HepG2 (cell line): ENCODE data around the gene HAUS5.
"Not testable (repeated sequence)": the region's sequence is repeated elsewhere in the genome, so short reads cannot be mapped to it uniquely, and the experiment has no call there.

Experiments
- AKAP8 ChIP-seq: sonication (generic); formaldehyde crosslinking; IDR thresholded peaks from 2 replicates; pipeline ENCODE4 v1.5.1; 2020; ENCODE audit warnings: mild to moderate bottlenecking, missing genetic modification reagents
- NBN ChIP-seq: fragments of 450-650 bp; conservative IDR thresholded peaks from 2 replicates; pipeline ENCODE4 v1.6.1; 2017
- NFE2L1 ChIP-seq: sonication (generic); formaldehyde crosslinking; IDR thresholded peaks from 2 replicates; pipeline ENCODE4 v1.4.0; 2020; ENCODE audit warnings: missing genetic modification reagents, mild to moderate bottlenecking, borderline replicate concordance
- POLR2A ChIP-seq, 2 experiments: IDR thresholded peaks; 2 replicates each; pipeline ENCODE4 v1.6.1; 2011; ENCODE audit warnings: low read depth in 2 of 2, low read length in 2 of 2, mild to moderate bottlenecking in 1 of 2, moderate library complexity in 1 of 2; ENCODE audit not compliant: insufficient read depth in 1 of 2
- POLR2AphosphoS5 ChIP-seq: IDR thresholded peaks from 2 replicates; pipeline ENCODE4 v1.6.1; 2012; ENCODE audit warnings: low read depth, low read length
- RBAK ChIP-seq: sonication (generic); formaldehyde crosslinking; IDR thresholded peaks from 2 replicates; pipeline ENCODE4 v1.5.1; 2020; ENCODE audit warnings: mild to moderate bottlenecking, missing genetic modification reagents
- REST ChIP-seq, 2 experiments: IDR thresholded peaks; 2 replicates each; pipeline ENCODE4 v1.6.1; 2011 to 2012; ENCODE audit warnings: low read length in 2 of 2, borderline replicate concordance in 1 of 2, low read depth in 1 of 2, mild to moderate bottlenecking in 1 of 2, moderate library complexity in 1 of 2
- SRY ChIP-seq: sonication (generic); formaldehyde crosslinking; IDR thresholded peaks from 2 replicates; pipeline ENCODE4 v1.8.0; 2022; ENCODE audit warnings: mild to moderate bottlenecking, missing genetic modification reagents
- TGIF2 ChIP-seq: IDR thresholded peaks from 2 replicates; pipeline ENCODE4 v1.6.1; 2016; ENCODE audit warnings: control low read depth, missing compliant biosample characterization
- USF2 ChIP-seq, 2 experiments: sonication (generic) in 1 of 2; formaldehyde crosslinking in 1 of 2; IDR thresholded peaks; 2 replicates each; pipeline versions ENCODE4 v1.5.1 to v1.6.1; 2011 to 2020; ENCODE audit warnings: borderline replicate concordance in 1 of 2, low read depth in 1 of 2, low read length in 1 of 2, mild to moderate bottlenecking in 1 of 2, missing genetic modification reagents in 1 of 2, moderate library complexity in 1 of 2
- ZBTB38 ChIP-seq: sonication (generic); formaldehyde crosslinking; IDR thresholded peaks from 2 replicates; pipeline ENCODE4 v1.5.1; 2020; ENCODE audit warnings: mild to moderate bottlenecking, missing genetic modification reagents
- ZNF264 ChIP-seq: sonication (generic); formaldehyde crosslinking; IDR thresholded peaks from 2 replicates; pipeline ENCODE4 v1.4.0; 2020; ENCODE audit warnings: missing genetic modification reagents
- ZNF446 ChIP-seq: sonication (generic); formaldehyde crosslinking; IDR thresholded peaks from 2 replicates; pipeline ENCODE4 v1.5.0; 2020; ENCODE audit warnings: mild to moderate bottlenecking, missing genetic modification reagents

- not testable (repeated sequence) for TF ChIP-seq POLR2A (IDR thresholded peaks at IDR 0.05; ENCODE audit: insufficient read depth in 1 of 2, low read depth in 2 of 2, low read length in 2 of 2); NBN; TGIF2; USF2 (IDR thresholded peaks at IDR 0.05; ENCODE audit: low read depth, low read length); USF2 (CRISPR knock-in tag; IDR thresholded peaks at IDR 0.05; ENCODE audit: borderline replicate concordance); AKAP8 (CRISPR knock-in tag); SRY (CRISPR knock-in tag); ZNF446 (CRISPR knock-in tag); RBAK (CRISPR knock-in tag); ZBTB38 (CRISPR knock-in tag); POLR2AphosphoS5; REST (IDR thresholded peaks at IDR 0.05; ENCODE audit: borderline replicate concordance in 1 of 2, low read depth in 1 of 2, low read length in 2 of 2); NFE2L1 (CRISPR knock-in tag); ZNF264
Measured at GRCh38 chr19:35595026-35595425, 17.5 kb upstream of the HAUS5 start.
